Activated T-helper 1 cell treated with anti-CD3 and anti-CD28 coated beads, Interleukin-2, amount 50 U/mL, for 16 hours (primary cell): ENCODE results near the gene SPDYE18.
"Not testable (repeated sequence)": the region's sequence is repeated elsewhere in the genome, so short reads cannot be mapped to it uniquely, and the experiment has no call there.

Experiments
- DNase-seq, 2 donors: peaks; one replicate each; pipeline ENCODE4 v3.0.0-alpha.2; 2020; ENCODE audit warnings: low read depth in 1 of 2, low spot score in 1 of 2

SPDYE18 gene

GRCh38 chr7:77062557-77062956, at the start of gene SPDYE18:
Gene SPDYE18 (minus strand): TSS chr7:77062558. CDS start chr7:77060512, 2,046 bp downstream.
- DNase-seq, result not testable (repeated sequence)

GRCh38 chr7:77108362-77108761, 46.0 kb upstream of the SPDYE18 start:
- DNase-seq, result not testable (repeated sequence)

- DNase-seq, result not testable (repeated sequence)
These were observed 45.3 kb upstream of the SPDYE18 start for GRCh38 chr7:77107659-77108058.

GRCh38 chr7:77105904-77106303, 43.5 kb upstream of the SPDYE18 start:
- not testable (repeated sequence) for DNase-seq

GRCh38 chr7:77102671-77103070, 40.3 kb upstream of the SPDYE18 start:
- DNase-seq, result not testable (repeated sequence)

- DNase-seq, result not testable (repeated sequence)
These were observed 38.8 kb upstream of the SPDYE18 start for GRCh38 chr7:77101187-77101586.

- DNase-seq, result not testable (repeated sequence)
These were observed 38.1 kb upstream of the SPDYE18 start for GRCh38 chr7:77100501-77100900.

- not testable (repeated sequence) for DNase-seq
These were observed 29.9 kb upstream of the SPDYE18 start for GRCh38 chr7:77092301-77092700.

- DNase-seq, result not testable (repeated sequence)
These were observed 19.8 kb upstream of the SPDYE18 start for GRCh38 chr7:77082192-77082591.

- not testable (repeated sequence) for DNase-seq
These were observed 17.9 kb upstream of the SPDYE18 start for GRCh38 chr7:77080236-77080635.

- DNase-seq, result not testable (repeated sequence)
These were observed 17.3 kb upstream of the SPDYE18 start for GRCh38 chr7:77079624-77080023.

- DNase-seq, result not testable (repeated sequence)
These were observed 16.8 kb upstream of the SPDYE18 start for GRCh38 chr7:77079112-77079511.

- not testable (repeated sequence) for DNase-seq
These were observed 14.7 kb upstream of the SPDYE18 start for GRCh38 chr7:77077060-77077459.

- not testable (repeated sequence) for DNase-seq
These were observed 12.5 kb upstream of the SPDYE18 start for GRCh38 chr7:77074786-77075396.

- DNase-seq, result not testable (repeated sequence)
These were observed 8.8 kb upstream of the SPDYE18 start for GRCh38 chr7:77071108-77071507.

GRCh38 chr7:77065869-77066268, 3.5 kb upstream of the SPDYE18 start:
- DNase-seq, result not testable (repeated sequence)

GRCh38 chr7:77063732-77064131, 1.4 kb upstream of the SPDYE18 start:
- not testable (repeated sequence) for DNase-seq

- DNase-seq, result not testable (repeated sequence)
These were observed 30.1 kb downstream of the SPDYE18 start, which contains the start of gene SPDYE17 for GRCh38 chr7:77032261-77032660. Gene SPDYE17 (minus strand): TSS chr7:77032361. CDS start chr7:77030570, 1,791 bp downstream.

- DNase-seq, result not testable (repeated sequence)
These were observed 36.0 kb downstream of the SPDYE18 start for GRCh38 chr7:77026349-77026748.

GRCh38 chr7:77010074-77010680, 52.2 kb downstream of the SPDYE18 start:
- DNase-seq, result not testable (repeated sequence)

- DNase-seq, result not testable (repeated sequence)
These were observed 54.4 kb downstream of the SPDYE18 start for GRCh38 chr7:77008000-77008399.
